Adrenal gland (tissue), 5 donors: Measurements from ENCODE around the gene RRAGA.

Source experiments
- POLR2A ChIP-seq, 2 donors: fragments of 450-650 bp; IDR thresholded peaks; one replicate each; pipeline ENCODE4 v1.6.1; 2017; ENCODE audit warnings: antibody characterized with exemption in 2 of 2, mild to moderate bottlenecking in 2 of 2, moderate library complexity in 1 of 2
- TF ChIP-seq, protein P1 (sequence below), 6 experiments: fragments of 450-650 bp in 4 of 6; fragments of 200-600 bp in 2 of 6; sonication (generic) in 1 of 6; IDR thresholded peaks; 1 replicate in 5 of 6; 2 replicates in 1 of 6; pipeline versions ENCODE4 v1.5.1 to v1.8.0; 2016 to 2021; ENCODE audit warnings: antibody characterized with exemption in 6 of 6, mild to moderate bottlenecking in 2 of 6, moderate library complexity in 1 of 6
- donor health status: DM: no; HTN: no; CAD: no.

- TF ChIP-seq, protein P1, sequence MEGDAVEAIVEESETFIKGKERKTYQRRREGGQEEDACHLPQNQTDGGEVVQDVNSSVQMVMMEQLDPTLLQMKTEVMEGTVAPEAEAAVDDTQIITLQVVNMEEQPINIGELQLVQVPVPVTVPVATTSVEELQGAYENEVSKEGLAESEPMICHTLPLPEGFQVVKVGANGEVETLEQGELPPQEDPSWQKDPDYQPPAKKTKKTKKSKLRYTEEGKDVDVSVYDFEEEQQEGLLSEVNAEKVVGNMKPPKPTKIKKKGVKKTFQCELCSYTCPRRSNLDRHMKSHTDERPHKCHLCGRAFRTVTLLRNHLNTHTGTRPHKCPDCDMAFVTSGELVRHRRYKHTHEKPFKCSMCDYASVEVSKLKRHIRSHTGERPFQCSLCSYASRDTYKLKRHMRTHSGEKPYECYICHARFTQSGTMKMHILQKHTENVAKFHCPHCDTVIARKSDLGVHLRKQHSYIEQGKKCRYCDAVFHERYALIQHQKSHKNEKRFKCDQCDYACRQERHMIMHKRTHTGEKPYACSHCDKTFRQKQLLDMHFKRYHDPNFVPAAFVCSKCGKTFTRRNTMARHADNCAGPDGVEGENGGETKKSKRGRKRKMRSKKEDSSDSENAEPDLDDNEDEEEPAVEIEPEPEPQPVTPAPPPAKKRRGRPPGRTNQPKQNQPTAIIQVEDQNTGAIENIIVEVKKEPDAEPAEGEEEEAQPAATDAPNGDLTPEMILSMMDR (IDR thresholded peaks at IDR 0.05) = no peak
- TF ChIP-seq POLR2A (IDR thresholded peaks at IDR 0.05) = no peak
These were observed 28.3 kb upstream of the RRAGA start for GRCh38 chr9:19020886-19021455.
